ENCODE measurements around the gene MED27.

Gene MED27

DNA sequence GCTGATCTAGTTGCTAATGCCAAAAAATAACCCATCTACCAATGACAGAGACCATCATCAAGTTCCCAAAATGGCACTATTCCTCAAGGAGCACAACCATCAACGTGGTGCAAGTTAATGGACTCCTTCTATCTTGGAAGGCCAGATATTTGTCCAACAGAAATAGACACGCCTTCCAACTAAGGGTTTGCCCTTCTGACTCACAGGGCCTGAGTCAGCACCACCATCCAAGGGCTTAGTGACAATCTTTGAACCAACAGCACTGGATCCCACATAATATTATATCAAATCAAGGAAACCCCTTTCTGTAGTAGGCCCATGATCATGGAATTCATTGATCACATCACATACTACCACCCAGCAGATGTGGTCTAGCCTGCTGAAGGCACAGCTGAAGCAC, 84.3 kb downstream of the MED27 start:
- DNase-seq (ENCODE audit: low read depth): no peak

- no peak for DNase-seq (ENCODE audit: low read depth)
Measured at GRCh38 chr9:131994364-131995125, 85.1 kb downstream of the MED27 start.

DNA sequence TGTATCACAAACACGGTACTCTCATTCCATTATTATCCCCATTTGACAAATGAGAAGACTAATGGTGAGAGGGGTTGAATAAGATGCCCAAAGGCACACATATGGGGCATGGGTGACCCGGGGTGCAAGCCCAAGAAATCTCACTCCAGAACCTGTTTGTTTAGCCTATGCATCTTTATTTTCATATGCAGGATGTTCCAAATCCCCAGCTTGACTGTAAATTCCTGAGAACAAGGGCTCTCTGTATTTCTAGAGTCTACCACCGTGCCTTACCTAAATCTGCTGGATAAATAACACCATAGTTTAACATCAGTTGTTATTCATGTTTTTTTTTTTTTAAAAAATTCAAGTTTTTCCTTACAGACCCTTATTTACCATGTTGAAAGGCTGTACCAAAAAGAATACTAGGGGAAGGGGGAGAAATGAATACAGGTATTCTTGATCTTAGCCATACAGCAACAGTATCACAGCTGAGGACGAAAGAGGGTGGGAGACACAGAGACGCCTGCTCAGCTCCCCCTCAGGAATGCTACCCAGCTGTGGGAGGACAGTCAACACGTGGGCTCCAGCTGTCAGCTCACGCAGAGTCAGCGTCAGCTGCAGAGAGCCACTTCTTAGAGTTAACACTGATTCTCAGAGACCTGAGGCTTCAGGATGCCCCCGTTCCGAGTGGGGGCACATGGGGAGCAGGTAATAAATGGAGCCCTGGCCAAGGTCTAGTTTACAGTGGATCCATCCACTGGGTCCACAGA, 86.6 kb downstream of the MED27 start:
- no peak for DNase-seq (ENCODE audit: low read depth)

DNA sequence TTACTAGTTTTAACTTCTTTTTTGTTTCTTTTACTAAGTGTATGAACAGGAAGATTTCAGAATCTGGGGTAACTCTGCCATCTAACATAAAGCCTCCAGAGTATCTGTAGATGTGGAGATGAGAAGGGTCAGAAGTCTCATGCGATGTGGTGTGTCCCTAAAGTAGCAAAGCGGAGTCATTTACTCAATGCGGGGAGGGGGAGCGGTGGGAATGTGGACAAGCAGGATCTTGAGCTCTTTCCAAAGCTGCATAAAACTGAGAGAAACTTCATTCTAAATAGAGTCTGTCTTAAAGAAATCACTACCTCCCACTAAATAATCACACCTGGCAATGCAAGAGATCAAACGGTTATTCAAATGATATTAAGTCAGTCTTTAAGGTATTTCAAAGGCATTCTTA, 92.4 kb downstream of the MED27 start:
- DNase-seq (ENCODE audit: low read depth): no peak

- no peak for DNase-seq (ENCODE audit: low read depth)
Measured at GRCh38 chr9:131986576-131986975, 93.1 kb downstream of the MED27 start.

GRCh38 chr9:131986089-131986488, 93.6 kb downstream of the MED27 start:
- no peak for DNase-seq (ENCODE audit: low read depth)

GRCh38 chr9:131984564-131984963, 95.1 kb downstream of the MED27 start:
- no peak for DNase-seq (ENCODE audit: low read depth)

DNA sequence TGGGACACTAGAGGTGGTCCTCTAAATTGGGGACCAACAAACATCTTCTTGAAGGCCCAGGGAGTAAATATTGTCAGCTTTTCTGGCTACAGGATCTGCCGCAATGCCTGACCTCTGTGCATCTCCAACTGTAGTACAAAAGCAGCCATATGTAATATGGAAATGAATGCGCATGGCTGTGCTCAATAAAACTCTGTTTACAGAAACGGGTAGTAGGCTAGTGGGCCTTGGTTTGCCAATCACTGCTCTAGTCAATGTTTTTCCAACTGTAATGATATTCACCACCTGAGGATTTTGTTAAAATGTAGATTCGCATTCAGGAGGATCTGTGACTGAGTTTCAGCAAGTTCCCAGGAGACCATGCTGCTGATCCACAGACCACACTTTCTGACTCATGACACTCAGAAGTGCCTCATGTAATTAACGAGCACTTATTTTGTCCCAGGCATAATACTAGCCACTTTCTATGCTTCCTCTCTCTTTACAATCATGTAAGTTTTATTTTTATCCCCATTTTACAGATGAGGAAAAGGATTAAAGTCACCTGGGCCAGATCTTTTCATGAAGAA, 96.9 kb downstream of the MED27 start:
- DNase-seq (ENCODE audit: low read depth): no peak

GRCh38 chr9:131982102-131982501, 97.6 kb downstream of the MED27 start:
- no peak for DNase-seq (ENCODE audit: low read depth)

- no peak for DNase-seq (ENCODE audit: low read depth)
Measured at GRCh38 chr9:131981116-131981776, 98.4 kb downstream of the MED27 start.

- DNase-seq (ENCODE audit: low read depth): no peak
Measured at GRCh38 chr9:131980267-131981016, 99.2 kb downstream of the MED27 start.

DNA sequence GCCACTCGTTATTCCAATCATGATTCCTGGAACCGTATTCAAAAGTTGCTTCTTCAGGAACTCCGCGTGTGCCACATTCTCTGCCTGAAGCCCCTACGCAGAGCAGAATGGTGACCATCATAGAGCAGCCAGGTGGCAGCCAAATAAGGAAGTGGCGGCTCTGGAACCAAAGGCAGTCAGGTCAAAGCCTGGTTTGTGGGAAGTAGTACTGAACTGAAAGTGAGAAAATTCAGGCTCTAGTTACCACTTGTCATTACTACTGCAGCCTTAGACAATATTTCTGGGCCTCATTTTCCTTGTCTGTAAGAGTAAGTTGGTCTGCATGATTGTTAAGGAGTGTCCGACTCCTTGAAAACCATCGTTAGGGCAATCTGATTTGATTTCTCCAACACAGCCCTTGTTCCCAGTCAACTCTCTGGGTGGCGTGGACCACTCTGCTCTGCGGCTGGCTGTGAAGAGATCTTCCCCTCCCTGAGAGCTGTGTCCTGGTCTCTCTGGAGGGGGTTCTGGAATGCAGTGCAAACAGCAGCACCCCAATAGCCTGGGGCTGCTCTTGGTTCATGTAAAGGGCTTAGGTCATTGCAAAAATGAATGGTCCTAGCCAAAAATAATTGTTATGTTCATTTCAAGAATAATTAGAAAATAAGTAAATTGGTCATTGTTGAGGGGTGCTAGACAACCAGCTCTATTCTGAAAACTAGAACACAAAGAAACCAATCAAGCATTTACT, 102.4 kb downstream of the MED27 start:
- no peak for DNase-seq (ENCODE audit: low read depth)

GRCh38 chr9:131976157-131977108, 103.2 kb downstream of the MED27 start:
- DNase-seq (ENCODE audit: low read depth): no peak

DNA sequence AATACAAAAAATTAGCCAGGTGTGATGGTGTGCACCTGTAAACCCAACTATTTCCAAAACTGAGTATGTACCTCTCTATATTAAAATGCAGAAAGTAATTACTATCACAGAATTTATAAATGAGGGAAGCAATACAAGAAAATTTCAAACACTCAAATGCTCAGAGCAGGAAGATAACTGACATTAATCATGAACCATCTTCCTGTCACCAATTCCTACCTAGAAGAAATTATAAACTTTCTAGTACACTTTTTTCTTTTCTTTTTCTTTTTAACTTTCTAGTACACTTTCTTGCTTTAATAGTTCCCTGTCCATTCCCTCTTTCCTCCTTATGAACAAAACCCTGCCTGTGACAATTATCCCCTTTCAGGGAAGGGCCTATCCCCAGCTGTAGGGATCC, 106.8 kb downstream of the MED27 start:
- DNase-seq (ENCODE audit: low read depth): no peak

GRCh38 chr9:131971482-131972074, 108.1 kb downstream of the MED27 start:
- no peak for DNase-seq (ENCODE audit: low read depth)

GRCh38 chr9:131969469-131969989, 110.1 kb downstream of the MED27 start:
- DNase-seq (ENCODE audit: low read depth): no peak

DNA sequence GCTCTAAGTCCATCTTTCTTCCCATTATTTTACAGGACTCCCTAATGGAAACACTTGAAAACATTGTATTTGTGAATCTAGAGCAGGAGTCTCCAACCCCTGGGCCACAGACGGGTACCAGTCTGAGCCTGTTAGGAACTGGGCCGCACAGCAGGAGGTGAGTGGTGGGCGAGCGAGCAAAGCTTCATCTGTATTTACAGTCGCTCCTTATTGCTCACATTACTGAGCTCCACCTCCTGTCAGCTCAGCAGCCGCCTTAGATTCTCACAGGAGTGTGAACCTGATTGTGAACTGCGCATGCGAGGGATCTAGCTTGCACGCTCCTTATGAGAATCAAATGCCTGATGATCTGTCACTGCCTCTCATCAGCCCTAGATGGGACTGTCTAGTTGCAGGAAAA, 111.0 kb downstream of the MED27 start:
- DNase-seq (ENCODE audit: low read depth): no peak

GRCh38 chr9:131965841-131966240, 113.8 kb downstream of the MED27 start:
- DNase-seq (ENCODE audit: low read depth): no peak

- DNase-seq (ENCODE audit: low read depth): no peak
Measured at GRCh38 chr9:131965103-131965502, 114.6 kb downstream of the MED27 start.

Measured in activated T-helper 1 cell treated with Interleukin-2 at 50 U/mL for 16 hours (primary cell).